ENCODE data around the gene FAM107B.
A peak's percentile ranks its signal among the peaks of the same experiment; 100 is the strongest.
"Not testable (repeated sequence)": the region's sequence is repeated elsewhere in the genome, so short reads cannot be mapped to it uniquely, and the experiment has no call there.

FAM107B gene

DNA sequence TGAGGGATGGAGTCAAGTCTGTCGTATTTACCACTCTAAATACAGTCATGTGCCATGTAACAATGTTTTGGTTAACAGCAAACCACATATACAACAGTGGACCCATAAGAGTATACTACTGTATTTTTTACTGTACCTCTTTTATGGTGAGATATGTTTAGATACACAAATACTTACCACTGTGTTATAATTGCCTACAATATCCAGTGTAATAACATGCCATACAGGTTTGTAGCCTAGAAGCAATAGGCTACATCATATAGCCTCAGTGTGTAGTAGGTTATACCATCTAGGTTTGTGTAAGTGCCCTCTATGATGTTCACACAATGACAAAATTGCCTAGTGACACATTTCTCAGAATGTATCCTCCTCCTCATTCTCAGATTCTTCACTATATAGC is 110.4 kb downstream of the FAM107B start:
- no peak for DNase-seq (ENCODE audit: low read depth)

DNA sequence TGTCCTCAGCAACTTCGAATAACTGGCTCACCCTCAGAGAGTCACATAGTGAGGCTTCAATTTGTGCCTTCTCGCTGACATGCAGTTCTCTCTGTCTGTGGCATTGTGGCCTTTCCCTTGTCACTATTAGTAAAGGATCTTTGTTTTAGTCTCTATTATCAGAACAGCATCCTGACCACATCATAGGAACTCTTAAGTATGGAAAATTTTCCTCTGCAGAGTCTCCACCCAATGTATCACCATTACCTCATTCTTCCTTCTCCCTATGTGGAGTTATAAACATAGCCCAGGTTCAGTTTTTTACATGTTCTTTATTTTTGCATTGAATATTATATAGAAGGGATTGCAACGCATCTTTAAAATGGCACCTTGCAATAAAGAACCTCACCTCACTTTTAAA is 112.9 kb downstream of the FAM107B start:
- no peak for DNase-seq (ENCODE audit: low read depth)

DNA sequence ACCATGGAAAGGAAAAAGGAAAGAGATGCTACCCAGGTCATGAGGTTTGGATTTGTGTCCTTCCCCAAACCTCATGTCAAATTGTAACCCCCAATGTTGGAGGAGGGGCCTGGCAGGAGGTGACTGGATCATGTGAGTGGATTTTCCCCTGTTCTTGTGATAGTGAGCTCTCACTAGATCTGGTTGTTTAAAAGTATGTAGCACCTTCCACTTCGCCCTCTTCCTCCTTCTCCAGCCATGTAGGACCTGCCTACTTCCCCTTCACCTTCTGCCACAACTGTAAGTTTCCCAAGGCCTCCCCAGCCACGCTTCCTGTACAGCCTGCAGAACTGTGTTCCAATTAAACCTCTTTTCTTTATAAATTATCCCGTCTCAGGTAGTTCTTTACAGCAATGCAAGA is 113.9 kb downstream of the FAM107B start:
- no peak for DNase-seq (ENCODE audit: low read depth)

DNA sequence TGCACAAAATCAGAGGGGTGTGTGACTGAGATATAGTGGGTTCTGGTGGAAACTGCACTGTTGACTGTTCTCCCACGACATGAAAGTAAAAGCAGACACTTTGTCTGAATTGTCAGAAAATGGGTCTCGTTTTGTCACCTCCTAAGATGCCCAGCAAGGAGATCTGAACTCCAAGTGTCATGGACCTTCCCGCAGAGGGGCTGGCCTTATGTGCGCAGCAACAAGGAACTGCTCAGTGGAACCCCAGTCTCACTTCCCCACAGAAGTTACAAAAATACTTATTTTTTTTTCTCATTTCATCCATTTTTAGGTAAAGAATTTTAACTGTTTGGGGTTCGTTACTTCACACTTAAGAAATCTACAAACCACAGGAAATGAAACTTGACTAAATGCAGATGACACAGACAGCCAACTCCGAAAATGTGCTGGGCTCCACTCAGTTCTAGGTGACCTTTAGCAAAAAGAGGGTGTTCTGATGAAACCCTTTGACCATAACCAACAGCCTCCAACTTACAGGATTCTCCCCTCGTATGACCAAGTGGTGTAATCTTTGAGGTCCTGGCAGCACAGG is 115.0 kb downstream of the FAM107B start:
- peak; percentile 8 for DNase-seq (ENCODE audit: low read depth)

DNA sequence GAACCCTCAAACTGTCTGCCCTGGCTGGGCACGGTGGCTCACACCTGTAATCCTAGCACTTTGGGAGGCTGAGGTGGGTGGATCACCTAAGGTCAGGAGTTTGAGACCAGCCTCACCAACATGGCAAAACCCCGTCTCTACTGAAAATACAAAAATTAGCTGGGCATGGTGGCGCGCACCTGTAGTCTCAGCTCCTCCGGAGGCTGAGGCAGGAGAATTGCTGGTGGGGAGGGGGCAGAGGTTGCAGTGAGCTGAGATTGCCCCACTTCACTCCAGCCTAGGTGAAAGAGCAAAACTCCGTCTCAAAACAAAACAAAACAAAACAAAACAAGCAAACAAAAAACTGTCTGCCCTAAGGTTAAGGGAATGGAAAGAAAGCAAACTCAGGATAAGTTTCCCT is 115.6 kb downstream of the FAM107B start:
- not testable (repeated sequence) for DNase-seq (ENCODE audit: low read depth)

DNA sequence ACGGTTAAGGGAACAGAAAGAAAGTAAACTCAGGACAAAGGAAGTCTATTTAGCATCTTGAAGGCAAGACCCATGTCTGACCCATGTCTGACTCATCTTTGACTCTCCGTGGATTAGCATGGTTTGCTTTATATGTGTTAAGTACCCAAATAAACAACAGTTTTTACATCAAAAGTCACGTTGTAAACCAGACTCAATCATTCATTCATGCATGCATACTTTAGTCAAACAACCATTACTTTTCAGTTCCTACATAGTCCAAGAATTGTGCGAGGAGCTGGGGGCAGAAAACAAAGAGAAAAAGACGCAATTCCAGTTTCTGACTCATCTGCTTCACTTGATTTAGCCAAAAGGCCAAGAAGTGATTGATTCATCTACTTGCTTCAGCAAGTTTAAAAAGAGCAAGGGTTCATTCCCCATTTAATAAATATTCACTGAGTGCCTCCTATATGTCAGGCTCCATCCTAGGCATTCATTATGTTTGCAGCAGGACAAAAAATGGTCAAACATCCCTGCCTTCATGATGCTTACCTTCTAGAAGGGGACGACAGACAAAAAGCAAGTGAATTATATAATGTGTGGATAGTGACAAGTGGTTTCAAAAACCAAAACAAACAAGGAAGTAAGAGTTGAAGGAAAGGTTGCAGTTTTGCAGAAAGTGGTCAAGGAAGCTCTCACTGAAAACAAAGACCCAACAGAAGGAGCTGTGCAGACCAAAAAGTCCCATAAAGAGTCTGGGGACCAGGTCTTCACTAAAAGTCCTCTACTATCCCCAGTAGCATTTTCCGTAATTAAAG is 116.2 kb downstream of the FAM107B start:
- DNase-seq (ENCODE audit: low read depth) = no peak

DNA sequence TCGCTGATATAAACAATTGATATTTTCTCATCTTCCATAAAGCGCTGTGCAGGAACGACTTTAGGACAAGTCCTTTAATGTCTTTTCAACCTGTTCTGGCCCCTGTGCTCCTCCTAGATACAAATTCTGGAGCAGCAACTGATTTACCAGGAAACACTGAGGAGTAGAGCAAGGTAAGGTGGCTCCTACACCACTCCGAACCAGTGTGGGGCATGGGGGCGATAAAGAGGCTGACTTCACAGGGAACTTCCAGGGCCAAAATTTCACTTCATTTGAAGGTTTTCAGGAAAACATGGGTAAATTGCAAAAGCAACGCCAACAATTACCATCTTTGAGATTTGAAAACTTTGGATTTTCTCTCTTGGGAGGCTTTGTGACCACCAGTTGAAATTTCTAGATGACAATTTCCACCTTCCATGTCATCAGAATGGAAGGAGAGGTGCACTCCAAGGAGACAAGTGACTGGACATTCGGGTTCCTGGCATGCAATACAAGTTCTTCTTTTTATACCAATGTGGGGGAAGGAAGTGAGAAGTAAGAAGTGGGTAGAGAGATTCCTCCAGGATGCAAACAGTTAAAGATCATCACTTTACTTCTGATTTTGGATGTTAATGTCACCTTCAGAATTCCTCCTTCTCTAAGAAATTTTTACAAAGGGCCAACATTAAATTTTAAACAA is 118.5 kb downstream of the FAM107B start:
- DNase-seq (ENCODE audit: low read depth) = no peak

DNA sequence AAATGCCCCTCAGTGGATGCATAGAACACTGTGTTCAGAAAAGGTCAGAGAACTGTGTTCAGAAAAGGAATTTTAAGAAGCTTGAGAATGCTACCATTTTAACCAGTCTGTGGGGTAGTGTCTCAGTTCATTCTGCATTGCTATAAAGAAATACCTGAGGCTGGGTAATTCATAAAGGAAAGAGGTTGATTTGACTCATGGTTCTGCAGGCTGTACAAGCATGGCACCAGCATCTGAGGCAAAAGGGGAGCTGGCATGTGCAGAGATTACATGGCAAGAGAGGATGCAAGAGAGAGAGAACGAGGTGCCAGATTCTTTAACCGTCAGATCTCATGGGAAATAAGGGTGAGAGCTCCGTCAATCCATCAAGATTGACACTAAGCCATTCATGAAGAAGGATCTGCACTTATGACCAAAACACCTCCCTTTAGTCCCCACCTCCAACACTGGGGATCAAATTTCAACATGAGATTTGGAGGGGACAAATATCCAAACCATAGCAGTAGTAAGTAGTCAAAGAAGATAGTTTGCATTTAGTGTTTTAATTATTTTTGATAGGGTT is 119.8 kb downstream of the FAM107B start:
- DNase-seq (ENCODE audit: low read depth) = no peak

DNA sequence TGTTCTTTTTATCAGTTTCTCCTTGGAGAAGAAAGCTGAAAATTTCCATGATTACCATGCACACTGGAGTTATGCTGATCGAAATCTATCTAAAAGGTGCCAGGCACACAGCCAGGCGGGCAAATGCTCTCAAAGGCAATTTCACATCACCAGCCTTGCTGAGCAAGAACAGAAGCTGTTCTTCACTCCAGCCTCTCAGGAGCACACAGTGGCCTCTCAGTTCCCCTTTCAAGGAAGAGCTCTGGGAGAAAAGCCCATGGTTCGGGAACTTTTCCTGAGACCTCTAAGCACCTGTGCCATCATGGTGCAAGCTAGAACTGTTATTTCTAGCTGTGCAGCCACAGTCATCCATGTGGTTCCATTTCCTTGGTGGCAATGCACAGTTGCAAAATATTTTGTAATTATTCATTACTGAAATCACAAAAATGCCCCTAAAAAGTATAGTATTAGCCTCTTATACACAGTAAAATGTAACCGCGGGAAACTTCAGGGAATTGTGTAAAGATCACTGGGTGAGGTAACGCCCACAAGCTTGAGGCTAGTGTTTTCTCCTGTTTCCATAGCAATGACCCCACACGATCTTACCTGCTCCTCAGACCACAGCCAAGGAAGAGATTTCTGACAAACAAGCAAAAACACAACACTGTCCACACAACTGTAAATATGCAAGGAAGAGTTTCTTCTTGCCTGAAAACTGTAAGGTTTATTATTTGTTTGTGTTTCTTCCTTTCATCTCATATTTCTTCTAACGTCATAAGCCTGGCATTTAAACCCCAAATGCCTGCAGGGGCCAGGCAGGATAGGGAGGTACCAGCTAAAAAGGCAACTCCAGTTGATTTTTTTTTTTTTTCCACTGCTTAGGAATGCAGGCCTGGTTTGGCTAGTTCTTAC is 121.2 kb downstream of the FAM107B start:
- DNase-seq (ENCODE audit: low read depth) = no peak

DNA sequence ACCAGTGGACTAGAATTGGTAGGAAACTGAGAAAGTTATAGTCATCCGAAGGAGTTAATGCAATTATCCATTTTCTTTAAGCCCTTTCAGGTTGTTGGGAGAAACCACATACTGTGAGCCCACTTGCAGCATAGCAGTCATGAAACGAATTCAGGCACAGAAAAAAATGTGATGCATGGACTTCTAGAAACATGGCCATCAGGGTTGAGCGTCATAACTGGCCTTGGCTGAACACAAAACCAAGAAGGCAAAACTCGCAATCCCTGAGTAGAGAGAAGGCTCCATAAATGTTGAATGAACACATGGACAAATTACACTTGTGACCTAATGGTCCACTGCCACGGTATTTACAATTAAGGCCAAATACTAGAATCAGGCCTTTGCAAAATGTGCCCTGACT is 121.9 kb downstream of the FAM107B start:
- no peak for DNase-seq (ENCODE audit: low read depth)

DNA sequence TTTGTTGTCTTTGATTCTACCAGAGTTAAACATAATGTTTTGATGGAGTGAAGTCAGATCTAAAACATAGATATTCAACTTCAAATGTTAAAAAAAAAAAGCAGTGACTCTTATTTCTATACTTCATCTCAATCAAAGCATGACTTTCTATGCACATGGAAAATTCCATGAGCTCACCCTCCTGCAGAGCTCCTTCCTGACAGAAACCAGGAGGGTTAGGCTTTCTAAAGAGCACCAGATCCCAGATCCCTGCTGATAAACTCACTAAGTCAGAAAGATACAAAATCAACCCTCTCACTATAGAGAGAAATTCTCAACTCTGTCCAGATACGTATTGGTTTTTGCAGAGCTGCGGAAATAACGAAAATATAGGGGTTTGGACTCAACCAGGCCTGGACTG is 122.6 kb downstream of the FAM107B start:
- DNase-seq (ENCODE audit: low read depth) = no peak

DNA sequence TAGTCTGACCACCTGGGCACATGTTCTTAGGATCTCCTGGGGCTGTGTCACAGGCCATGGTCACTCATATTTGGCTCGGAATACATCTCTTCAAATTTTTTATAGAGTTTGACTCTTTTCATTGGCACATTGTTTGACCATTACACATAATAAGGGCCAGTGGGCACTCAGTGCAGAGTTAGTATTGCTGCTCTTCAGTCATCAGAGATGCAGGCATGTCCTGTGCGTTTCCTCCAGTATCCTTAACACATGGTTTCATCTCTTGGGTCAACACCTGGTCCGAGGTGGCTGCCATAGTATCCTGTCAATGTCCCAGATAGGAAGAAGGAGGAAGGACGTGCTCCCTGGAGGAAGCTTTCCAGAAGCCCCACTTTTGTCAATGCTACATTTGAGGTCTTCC is 125.0 kb downstream of the FAM107B start:
- DNase-seq (ENCODE audit: low read depth) = no peak

DNA sequence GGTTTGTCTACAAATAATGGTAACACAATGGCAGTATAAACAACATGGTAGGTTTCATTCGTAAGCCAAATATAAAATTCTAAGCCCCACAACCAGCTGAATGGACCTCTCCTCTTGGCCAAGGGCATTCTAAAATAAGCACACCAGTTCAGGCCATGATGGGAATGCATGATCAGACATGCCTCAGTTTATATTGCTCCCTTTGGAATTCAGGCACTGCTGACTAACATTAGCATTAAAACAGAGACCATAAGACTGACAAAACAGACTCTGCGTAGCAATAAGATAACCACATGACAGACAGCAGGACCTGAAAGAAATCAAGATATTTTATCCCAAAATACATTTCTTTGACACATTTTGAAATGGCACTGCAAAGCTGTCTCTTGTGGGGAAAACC is 125.8 kb downstream of the FAM107B start:
- no peak for DNase-seq (ENCODE audit: low read depth)

DNA sequence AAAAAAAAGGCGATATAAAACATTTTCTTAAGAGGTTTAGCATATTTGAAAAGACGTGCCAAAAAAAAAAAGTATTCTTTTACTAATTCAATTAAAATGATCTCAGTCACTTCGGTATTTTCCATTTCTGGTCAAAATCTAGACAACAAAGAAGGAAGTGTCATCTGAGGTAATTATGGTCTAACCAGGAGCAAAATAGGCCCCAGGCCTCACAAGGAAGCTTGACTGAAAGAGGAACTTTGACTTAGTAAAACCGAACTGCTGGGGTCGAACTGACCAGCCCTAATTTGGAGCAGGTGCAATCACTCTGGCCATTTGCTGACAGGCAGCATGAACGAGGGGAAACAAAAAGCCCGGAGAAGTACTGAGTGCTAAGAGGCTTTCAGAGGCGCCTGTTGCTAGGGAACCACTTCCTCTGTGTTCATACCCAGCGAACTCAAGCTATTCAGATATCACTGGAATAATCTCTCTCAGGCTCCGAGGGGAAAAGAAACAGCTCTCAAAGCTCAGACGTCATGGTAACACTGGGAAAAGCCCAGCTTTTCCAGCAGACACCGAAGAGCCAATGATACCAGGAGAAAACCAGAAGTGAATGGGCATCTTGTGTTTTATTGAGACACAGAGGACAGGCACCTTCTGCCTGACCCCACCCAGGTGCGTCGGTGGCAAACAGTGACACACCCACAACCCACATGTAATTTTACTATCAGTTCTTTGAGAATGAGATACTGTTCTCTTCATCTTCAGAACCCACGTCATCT is 126.5 kb downstream of the FAM107B start:
- peak; percentile 48 for DNase-seq (ENCODE audit: low read depth)

DNA sequence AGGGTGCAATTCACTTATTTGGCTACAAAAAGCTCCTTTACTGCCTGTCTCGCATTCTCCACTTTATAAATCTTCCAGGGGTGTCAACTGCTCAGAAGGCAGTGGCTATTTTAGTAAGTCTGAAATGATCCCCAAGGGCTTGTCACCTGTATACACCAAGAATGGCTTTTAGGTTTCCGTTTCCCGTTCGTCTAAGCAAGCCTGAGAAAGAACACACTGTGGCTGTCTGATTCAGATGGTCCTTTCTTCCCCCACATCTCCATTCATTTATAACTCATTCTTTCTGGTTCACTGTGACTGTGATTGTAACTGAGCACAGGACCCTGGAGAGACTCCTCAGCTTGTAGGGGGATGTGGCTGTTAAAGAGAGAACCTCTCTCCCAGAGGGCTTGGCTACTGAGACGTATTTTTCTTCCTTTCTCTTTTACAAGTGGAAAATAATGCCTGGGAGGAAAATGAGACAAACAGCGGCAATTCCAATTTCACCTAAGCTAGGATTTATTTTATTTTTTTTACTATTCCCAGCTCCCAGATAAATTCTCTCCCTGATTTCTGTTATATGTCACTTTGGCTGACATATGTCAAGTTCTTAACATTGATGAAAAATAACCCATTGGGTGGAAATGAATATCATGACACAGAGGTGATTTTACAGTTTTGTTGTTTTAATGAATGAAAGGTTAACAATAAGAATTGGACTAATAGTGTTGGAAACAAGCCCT is 129.3 kb downstream of the FAM107B start:
- no peak for DNase-seq (ENCODE audit: low read depth)

DNA sequence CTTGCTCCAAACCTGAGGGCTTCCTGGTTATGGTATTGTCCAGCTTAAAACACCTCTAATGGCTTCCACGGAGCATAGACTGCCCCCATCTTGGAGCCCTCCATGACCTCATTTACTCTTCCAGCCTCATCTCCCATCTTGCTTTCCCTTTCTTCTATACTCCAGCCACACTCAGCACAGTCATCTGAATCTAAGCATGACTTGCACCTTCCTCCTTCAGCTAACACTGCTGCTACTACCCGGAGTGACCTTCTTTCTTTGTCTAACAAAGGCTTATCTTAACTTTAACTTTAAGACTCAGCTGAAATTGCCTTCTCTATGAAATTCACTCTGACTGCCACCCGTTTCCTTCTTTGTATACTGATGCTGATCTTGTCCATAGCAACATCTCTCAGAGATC is 135.1 kb downstream of the FAM107B start:
- DNase-seq (ENCODE audit: low read depth) = no peak

DNA sequence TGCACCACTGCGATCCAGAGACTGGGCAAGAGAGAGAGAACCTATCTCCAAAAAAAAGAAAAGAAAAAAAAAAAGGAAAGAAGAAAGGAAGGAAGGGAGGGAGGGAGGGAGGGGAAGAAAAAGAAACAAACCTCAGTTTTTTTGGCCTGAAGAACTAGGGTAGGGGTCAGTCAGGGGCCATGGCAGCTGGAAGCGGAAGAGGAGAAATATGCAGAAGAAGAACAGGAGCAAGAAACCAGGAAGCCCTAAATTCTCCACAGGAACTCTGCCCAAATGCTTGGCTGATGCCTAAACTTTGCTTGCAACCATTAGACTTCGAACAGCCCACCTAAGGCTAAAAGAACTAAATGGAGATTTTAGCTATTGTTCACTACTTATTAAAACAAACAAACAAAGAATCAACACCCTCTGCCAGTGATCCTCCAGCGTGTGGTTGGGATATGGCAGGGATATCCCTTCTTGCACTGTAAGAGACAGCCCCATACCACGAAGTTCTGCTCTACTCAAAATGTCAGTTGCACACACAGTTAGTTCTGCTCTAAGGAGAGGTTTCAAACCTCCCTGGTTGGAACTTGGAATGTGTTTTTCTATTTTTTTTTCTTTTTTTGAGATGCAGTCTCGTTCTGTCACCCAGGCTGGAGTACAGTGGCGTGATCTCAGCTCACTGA is 139.5 kb downstream of the FAM107B start:
- no peak for DNase-seq (ENCODE audit: low read depth)

DNA sequence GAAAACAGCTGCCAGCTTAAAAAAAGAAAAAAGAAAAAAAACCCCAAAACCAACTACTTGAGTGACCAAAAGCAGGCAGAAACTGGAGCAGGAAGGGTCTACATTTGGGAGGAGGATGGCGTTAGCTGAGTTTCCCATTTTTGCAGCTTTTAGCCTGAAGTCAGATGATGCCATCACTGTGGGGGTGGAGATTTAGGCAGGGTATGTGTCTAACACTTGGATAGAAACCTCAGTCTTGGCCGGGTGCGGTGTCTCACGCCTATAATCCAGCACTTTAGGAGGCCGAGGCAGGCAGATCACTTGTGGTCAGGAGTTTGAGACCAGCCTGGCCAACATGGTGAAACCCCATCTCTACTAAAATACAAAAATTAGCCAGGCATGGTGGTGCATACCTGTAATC is 140.1 kb downstream of the FAM107B start:
- not testable (repeated sequence) for DNase-seq (ENCODE audit: low read depth)

DNA sequence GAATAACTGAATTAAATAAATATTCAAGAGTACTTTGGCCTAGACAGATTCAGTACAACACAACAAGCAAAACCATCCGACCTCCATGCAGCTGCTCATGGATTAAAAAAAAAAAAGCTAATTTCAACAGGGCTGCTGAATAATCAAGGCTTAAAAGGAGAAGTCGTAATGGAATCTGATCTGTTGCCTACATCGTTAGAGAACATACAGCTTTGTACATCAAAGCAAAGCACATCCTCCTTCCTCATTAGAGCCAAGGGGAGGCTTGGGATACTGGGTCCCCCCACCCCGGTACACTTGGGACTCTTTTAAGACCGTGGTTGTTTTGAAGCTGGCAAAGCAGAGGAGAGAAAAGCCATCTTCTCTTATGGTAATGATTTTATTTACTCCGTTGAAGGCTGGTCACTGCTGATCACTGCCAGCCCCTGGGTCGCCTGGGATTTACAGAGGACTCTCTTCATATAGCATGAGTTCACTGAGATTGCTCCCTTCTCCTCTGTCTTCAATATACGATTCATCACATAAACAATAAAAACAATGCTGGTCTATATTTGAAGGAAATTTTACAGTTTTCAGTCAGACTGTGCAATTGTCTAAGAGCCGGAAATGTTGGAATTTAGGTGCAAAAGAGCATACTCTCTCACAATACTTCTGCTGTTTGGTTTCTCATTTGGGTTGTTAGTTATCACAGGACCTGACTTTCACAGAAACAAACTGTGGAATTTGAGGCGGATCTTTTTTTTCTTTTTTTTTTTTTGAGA is 148.8 kb downstream of the FAM107B start:
- no peak for DNase-seq (ENCODE audit: low read depth)
